Astrocyte (in vitro differentiated cells and primary cell): ENCODE results near the gene ABCB7. TPM values are rescaled to one million over a fixed set of nuclear protein-coding genes. Genes with fewer than 3 reads are reported as not detected.
"Not testable (repeated sequence)": the region's sequence is repeated elsewhere in the genome, so short reads cannot be mapped to it uniquely, and the experiment has no call there.

ENCODE experiments used
- DNase-seq: peaks from one replicate; pipeline ENCODE4 v3.0.0-alpha.2; 2010; ENCODE audit warnings: low read depth
- FAIRE-seq: peaks from 2 replicates; lab custom pipeline; 2011; peaks lifted over from hg19 to GRCh38; lab: Jason Lieb, UNC
- H2AFZ ChIP-seq: 2 replicates; pipeline ENCODE4 v1.6.0; 2012; ENCODE audit warnings: low read depth, low read length, inconsistent platforms
- H3K27ac ChIP-seq: 2 replicates; pipeline ENCODE4 v1.5.1; 2011; ENCODE audit warnings: low read depth, low read length, inconsistent platforms
- H3K27me3 ChIP-seq: 2 replicates; pipeline ENCODE4 v1.6.0; 2011; ENCODE audit warnings: low read length, inconsistent platforms; ENCODE audit not compliant: insufficient read depth
- H3K36me3 ChIP-seq: 2 replicates; pipeline ENCODE4 v1.5.1; 2011; ENCODE audit warnings: low read length, inconsistent platforms; ENCODE audit not compliant: insufficient read depth
- H3K4me1 ChIP-seq: 2 replicates; pipeline ENCODE4 v1.5.1; 2011; ENCODE audit warnings: low read length, inconsistent platforms; ENCODE audit not compliant: insufficient read depth
- H3K4me2 ChIP-seq: 2 replicates; pipeline ENCODE4 v1.6.0; 2012; ENCODE audit warnings: low read length, inconsistent platforms
- H3K4me3 ChIP-seq: 2 replicates; pipeline ENCODE4 v1.5.1; 2011; ENCODE audit warnings: low read depth, mild to moderate bottlenecking, low read length, inconsistent platforms; ENCODE audit not compliant: insufficient read depth
- H3K79me2 ChIP-seq: 2 replicates; pipeline ENCODE4 v1.6.0; 2012; ENCODE audit warnings: mild to moderate bottlenecking, low read length, inconsistent platforms; ENCODE audit not compliant: insufficient read depth
- H3K9ac ChIP-seq: 2 replicates; pipeline ENCODE4 v1.6.0; 2012; ENCODE audit warnings: mild to moderate bottlenecking, low read length, inconsistent platforms
- H3K9me3 ChIP-seq: 2 replicates; pipeline ENCODE4 v1.5.1; 2012; ENCODE audit warnings: low read depth, mild to moderate bottlenecking, low read length, inconsistent platforms; ENCODE audit not compliant: insufficient read depth
- H4K20me1 ChIP-seq: 2 replicates; pipeline ENCODE4 v1.6.0; 2012; ENCODE audit warnings: low read length, inconsistent platforms; ENCODE audit not compliant: insufficient read depth
- H3K27ac Mint-ChIP-seq: one replicate; pipeline ENCODE4 v1.8.0; 2021; ENCODE audit warnings: mild to moderate bottlenecking, mixed read lengths; ENCODE audit not compliant: unreplicated experiment
- H3K27me3 Mint-ChIP-seq: one replicate; pipeline ENCODE4 v1.8.0; 2021; ENCODE audit warnings: low read depth, mixed read lengths; ENCODE audit not compliant: unreplicated experiment
- H3K36me3 Mint-ChIP-seq: one replicate; pipeline ENCODE4 v1.8.0; 2021; ENCODE audit warnings: low read depth, mixed read lengths; ENCODE audit not compliant: unreplicated experiment
- H3K4me1 Mint-ChIP-seq: one replicate; pipeline ENCODE4 v1.8.0; 2021; ENCODE audit warnings: low read depth, mixed read lengths; ENCODE audit not compliant: unreplicated experiment
- H3K4me3 Mint-ChIP-seq: one replicate; pipeline ENCODE4 v1.8.0; 2021; ENCODE audit warnings: mild to moderate bottlenecking, moderate library complexity, mixed read lengths; ENCODE audit not compliant: unreplicated experiment
- H3K9me3 Mint-ChIP-seq: one replicate; pipeline ENCODE4 v1.8.0; 2021; ENCODE audit warnings: mild to moderate bottlenecking, mixed read lengths; ENCODE audit not compliant: unreplicated experiment
- CTCF ChIP-seq: IDR thresholded peaks from 2 replicates; pipeline ENCODE4 v1.5.1; 2011; ENCODE audit warnings: low read depth, mild to moderate bottlenecking, inconsistent platforms, low read length, moderate library complexity; ENCODE audit not compliant: insufficient read depth
- EZH2 ChIP-seq: IDR thresholded peaks from 2 replicates; pipeline ENCODE4 v1.6.1; 2012; ENCODE audit warnings: mild to moderate bottlenecking, low read length, inconsistent platforms; ENCODE audit not compliant: insufficient read depth
- total RNA-seq: library from RNA; stranded (reverse); gene quantifications from 2 replicates; pipeline ENCODE4 v1.2.1, GENCODE V29; 2021

Gene ABCB7
- total RNA-seq, 1 donor from 2014 or later, result 18.0 TPM

DNA sequence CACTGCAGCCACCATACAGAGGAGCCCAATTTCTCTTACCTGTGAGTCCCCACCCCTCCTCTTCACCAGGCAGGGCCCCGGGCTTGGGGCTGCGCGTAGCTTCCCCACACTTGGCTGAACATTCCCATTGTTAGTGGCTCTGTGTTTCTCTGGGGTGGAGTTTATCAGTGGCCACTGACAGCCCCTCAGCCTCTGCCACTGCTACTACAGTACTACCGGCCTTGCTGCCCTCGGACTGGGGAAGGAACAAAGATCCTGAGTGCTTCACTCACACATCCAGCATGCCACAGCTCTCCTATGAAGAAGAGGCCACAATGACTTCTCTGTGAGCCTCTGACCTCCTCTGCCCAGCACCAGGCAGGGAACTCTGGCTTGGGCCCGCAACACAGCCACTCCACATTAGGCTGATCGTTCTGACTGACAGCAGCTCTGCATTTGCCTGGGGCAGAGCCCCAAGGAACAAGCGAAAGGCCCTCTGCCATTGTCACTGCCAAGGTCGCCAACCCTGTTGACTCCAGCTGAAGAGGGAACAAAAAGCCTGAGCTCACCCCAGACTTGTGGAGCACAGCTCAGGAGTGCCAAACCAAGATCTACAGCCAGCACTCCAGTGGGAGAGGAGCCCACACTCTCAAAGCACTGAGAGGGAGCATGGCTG, 24.0 kb downstream of the ABCB7 start:
- Histone ChIP-seq H3K4me3 (no peak overlapping the region), H3K36me3 (no peaks in the 10 kb centered on the region), H3K9me3 (no peaks in the 10 kb centered on the region), H3K27me3 (no peaks in the 10 kb centered on the region), H3K4me2 (no peak overlapping the region), H3K9ac (no peak overlapping the region), H3K27ac (no peak overlapping the region), H3K4me1 (no peaks in the 10 kb centered on the region), H3K79me2 (peaks cover 37% of the 10 kb centered on the region), H4K20me1 (peaks cover 3% of the 10 kb centered on the region), H2AFZ (no peak overlapping the region)
- no peak for DNase-seq
- no peak overlapping the region for H3K27ac Mint-ChIP-seq
- H3K4me1 Mint-ChIP-seq, result no peaks in the 10 kb centered on the region
- no peaks in the 10 kb centered on the region for H3K27me3 Mint-ChIP-seq
- no peak for FAIRE-seq
- peaks cover 2% of the 10 kb centered on the region for H3K9me3 Mint-ChIP-seq
- H3K36me3 Mint-ChIP-seq, result no peaks in the 10 kb centered on the region
- H3K4me3 Mint-ChIP-seq, result no peak overlapping the region
- TF ChIP-seq CTCF (no peak), EZH2 (no peak)

DNA sequence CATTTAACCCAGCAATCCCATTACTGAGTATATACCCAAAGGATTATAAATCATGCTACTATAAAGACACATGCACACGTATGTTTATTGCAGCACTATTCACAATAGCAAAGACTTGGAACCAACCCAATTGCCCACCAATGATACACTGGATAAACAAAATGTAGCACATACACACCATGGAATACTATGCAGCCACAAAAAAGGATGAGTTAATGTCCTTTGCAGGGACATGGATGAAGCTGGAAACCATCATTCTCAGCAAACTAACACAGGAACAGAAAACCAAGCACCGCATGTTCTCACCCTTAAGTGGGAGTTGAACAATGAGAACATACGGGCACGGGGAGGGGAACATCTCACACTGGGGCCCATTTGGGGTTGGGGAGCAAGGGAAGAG, 27.0 kb downstream of the ABCB7 start:
- FAIRE-seq, H3K27me3 ChIP-seq, H3K9me3 ChIP-seq, H3K4me3 ChIP-seq, H4K20me1 ChIP-seq, H3K27me3 Mint-ChIP-seq, H3K4me2 ChIP-seq, H3K4me1 ChIP-seq, H3K9ac ChIP-seq, H3K4me3 Mint-ChIP-seq, DNase-seq, H3K27ac Mint-ChIP-seq, H2AFZ ChIP-seq, H3K9me3 Mint-ChIP-seq, H3K36me3 Mint-ChIP-seq, H3K36me3 ChIP-seq, H3K27ac ChIP-seq, H3K4me1 Mint-ChIP-seq: not testable (repeated sequence)
- H3K79me2 ChIP-seq, result peaks cover 19% of the 10 kb centered on the region

DNA sequence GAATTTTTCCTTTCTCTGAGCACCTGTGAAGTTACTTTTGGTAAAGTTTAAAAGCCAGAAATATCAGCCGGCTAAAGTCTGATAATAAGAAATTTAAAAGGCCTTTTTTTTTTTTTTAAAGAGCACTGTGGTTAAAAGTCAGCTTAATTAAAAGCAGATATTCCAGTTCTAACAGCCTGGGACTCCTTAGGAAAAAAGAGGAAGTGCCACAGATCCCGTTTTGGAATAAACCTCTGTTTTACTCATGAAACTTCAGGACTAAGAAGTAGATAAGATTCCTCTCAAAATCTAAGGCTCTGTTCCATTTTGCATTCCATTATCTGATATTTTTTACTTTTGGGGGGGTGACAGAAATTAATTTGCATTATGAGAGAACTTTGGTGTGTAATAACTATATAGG, 37.8 kb downstream of the ABCB7 start:
- no peak for TF ChIP-seq CTCF
- no peak for TF ChIP-seq EZH2
- no peak for FAIRE-seq

More for the DNA sequence above, 37.8 kb downstream of the ABCB7 start:
- no peaks in the 10 kb centered on the region for H3K4me1 ChIP-seq
- no peaks in the 10 kb centered on the region for H3K36me3 Mint-ChIP-seq
- no peaks in the 10 kb centered on the region for H3K27me3 Mint-ChIP-seq
- H3K9ac ChIP-seq, result no peak overlapping the region
- no peak overlapping the region for H3K27ac ChIP-seq
- no peaks in the 10 kb centered on the region for H4K20me1 ChIP-seq
- H3K79me2 ChIP-seq, result no peaks in the 10 kb centered on the region
- no peak overlapping the region for H3K4me2 ChIP-seq
- H3K27ac Mint-ChIP-seq, result no peak overlapping the region
- H2AFZ ChIP-seq, result no peak overlapping the region
- no peaks in the 10 kb centered on the region for H3K4me1 Mint-ChIP-seq
- H3K36me3 ChIP-seq, result no peaks in the 10 kb centered on the region
- H3K9me3 ChIP-seq, result no peaks in the 10 kb centered on the region
- no peak overlapping the region for H3K4me3 Mint-ChIP-seq
- DNase-seq, result no peak
- no peak overlapping the region for H3K4me3 ChIP-seq
- H3K9me3 Mint-ChIP-seq, result peaks cover 2% of the 10 kb centered on the region
- no peaks in the 10 kb centered on the region for H3K27me3 ChIP-seq
